Endothelial cell (in vitro differentiated cells): ENCODE results near the gene TENM4. TPM values are rescaled to one million over a fixed set of nuclear protein-coding genes. Genes with fewer than 3 reads are reported as not detected.
A peak's percentile ranks its signal among the peaks of the same experiment; 100 is the strongest.

Experiments used
- DNase-seq: peaks from one replicate; pipeline ENCODE4 v3.0.0; 2021; ENCODE audit warnings: low spot score
- H3K27ac Mint-ChIP-seq: one replicate; pipeline ENCODE4 v1.8.0; 2021; ENCODE audit warnings: mixed read lengths, inconsistent platforms; ENCODE audit not compliant: unreplicated experiment
- H3K27me3 Mint-ChIP-seq: one replicate; pipeline ENCODE4 v1.8.0; 2021; ENCODE audit warnings: mild to moderate bottlenecking, moderate library complexity, mixed read lengths, inconsistent platforms; ENCODE audit not compliant: unreplicated experiment
- H3K36me3 Mint-ChIP-seq: one replicate; pipeline ENCODE4 v1.8.0; 2021; ENCODE audit warnings: mild to moderate bottlenecking, low read depth, mixed read lengths, inconsistent platforms; ENCODE audit not compliant: unreplicated experiment
- H3K4me1 Mint-ChIP-seq: one replicate; pipeline ENCODE4 v1.8.0; 2021; ENCODE audit warnings: mild to moderate bottlenecking, mixed read lengths, inconsistent platforms; ENCODE audit not compliant: unreplicated experiment
- H3K4me3 Mint-ChIP-seq: one replicate; pipeline ENCODE4 v1.8.0; 2021; ENCODE audit warnings: mild to moderate bottlenecking, mixed read lengths, inconsistent platforms; ENCODE audit not compliant: unreplicated experiment
- H3K9me3 Mint-ChIP-seq: one replicate; pipeline ENCODE4 v1.8.0; 2021; ENCODE audit warnings: mixed read lengths, inconsistent platforms; ENCODE audit not compliant: unreplicated experiment
- total RNA-seq: library from RNA; stranded (reverse); fragmentation: NEBNext Ultra II Directional; extraction: Animal tissue kit (Norgen Biotek cat#: 25700); gene quantifications from one replicate; pipeline ENCODE4 v1.2.1, GENCODE V29; 2021; ENCODE audit not compliant: unreplicated experiment
- TF ChIP-seq, protein P1 (sequence below): fragments of 200-600 bp; sonication (generic); IDR thresholded peaks from one replicate; pipeline ENCODE4 v1.5.0; 2021; ENCODE audit warnings: antibody characterized with exemption; ENCODE audit not compliant: unreplicated experiment

The TENM4 gene
- total RNA-seq, 1 donor from 2014 or later, result 1.8 TPM

DNA sequence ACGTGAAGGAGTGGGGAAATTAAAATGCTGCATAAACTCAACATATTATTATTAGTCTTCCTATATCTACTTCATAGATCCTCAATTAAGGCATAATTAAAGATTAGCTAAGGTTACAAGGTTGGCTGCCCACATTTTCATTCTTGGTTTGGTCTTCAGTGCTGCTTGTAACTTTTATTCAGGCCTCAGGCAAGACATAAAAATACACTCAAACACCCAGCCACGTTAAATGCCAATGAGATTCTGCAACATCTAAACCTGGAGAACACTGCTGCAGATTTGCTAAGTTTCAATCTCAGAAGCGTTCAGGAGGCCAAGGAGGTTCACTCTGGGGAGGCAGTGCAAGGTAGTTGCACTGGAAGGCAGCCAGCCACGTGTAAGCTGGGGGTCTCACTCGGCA lies 507.5 kb downstream of the TENM4 start:
- H3K27me3 Mint-ChIP-seq, result no peaks in the 10 kb centered on the region
- peaks cover 9% of the 10 kb centered on the region for H3K4me1 Mint-ChIP-seq
- TF ChIP-seq, protein P1, sequence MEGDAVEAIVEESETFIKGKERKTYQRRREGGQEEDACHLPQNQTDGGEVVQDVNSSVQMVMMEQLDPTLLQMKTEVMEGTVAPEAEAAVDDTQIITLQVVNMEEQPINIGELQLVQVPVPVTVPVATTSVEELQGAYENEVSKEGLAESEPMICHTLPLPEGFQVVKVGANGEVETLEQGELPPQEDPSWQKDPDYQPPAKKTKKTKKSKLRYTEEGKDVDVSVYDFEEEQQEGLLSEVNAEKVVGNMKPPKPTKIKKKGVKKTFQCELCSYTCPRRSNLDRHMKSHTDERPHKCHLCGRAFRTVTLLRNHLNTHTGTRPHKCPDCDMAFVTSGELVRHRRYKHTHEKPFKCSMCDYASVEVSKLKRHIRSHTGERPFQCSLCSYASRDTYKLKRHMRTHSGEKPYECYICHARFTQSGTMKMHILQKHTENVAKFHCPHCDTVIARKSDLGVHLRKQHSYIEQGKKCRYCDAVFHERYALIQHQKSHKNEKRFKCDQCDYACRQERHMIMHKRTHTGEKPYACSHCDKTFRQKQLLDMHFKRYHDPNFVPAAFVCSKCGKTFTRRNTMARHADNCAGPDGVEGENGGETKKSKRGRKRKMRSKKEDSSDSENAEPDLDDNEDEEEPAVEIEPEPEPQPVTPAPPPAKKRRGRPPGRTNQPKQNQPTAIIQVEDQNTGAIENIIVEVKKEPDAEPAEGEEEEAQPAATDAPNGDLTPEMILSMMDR, result no peak
- no peak overlapping the region for H3K4me3 Mint-ChIP-seq
- H3K9me3 Mint-ChIP-seq, result no peaks in the 10 kb centered on the region
- H3K27ac Mint-ChIP-seq, result no peak overlapping the region
- H3K36me3 Mint-ChIP-seq, result no peaks in the 10 kb centered on the region
- no peak for DNase-seq

DNA sequence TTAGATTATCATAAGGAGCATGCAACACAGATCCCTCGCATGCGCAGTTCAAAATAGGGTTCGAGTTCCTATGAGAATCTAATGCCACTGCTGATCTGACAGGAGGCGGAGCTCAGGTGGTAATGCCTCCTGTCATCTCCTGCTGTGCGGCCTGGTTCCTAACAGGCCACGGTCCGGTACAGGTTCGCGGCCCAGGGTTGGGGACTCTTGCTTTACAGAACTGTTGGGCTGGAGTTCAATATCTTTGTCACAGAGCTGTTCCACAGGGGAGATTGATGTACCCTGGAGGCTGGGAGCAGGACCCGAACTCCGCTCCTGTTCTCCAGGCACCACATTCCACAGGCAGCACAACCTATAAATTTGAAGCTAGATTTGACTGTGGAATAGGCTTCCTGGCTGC lies 508.1 kb downstream of the TENM4 start:
- TF ChIP-seq, protein P1, result no peak
- no peaks in the 10 kb centered on the region for H3K27me3 Mint-ChIP-seq

DNA sequence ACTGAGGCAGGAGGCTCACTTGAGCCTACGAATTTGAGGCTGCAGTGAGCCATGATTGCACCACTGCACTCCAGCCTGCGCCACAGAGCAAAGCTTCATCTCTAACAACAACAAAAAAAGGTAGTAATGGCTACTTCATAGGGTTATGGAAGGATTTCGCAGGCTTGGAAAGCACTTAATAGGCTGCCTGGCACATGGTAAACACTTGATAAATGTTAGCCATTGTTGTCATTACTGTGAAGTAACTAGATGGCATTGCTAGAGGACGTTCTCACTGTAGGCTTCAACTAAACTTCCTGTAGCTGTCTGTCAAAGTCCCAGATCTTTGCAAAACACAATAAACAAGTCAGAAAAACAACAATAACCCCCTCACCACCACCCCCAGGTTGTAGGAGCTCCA lies 508.9 kb downstream of the TENM4 start:
- Mint-ChIP-seq H3K4me3 (no peak overlapping the region), H3K9me3 (no peaks in the 10 kb centered on the region), H3K4me1 (peaks cover 9% of the 10 kb centered on the region), H3K27me3 (no peaks in the 10 kb centered on the region), H3K27ac (peak overlapping the region; percentile 39), H3K36me3 (no peaks in the 10 kb centered on the region)
- TF ChIP-seq, protein P1, result no peak
- DNase-seq, result no peak

More for the DNA sequence above, 508.1 kb downstream of the TENM4 start:
- no peak for DNase-seq
- Mint-ChIP-seq H3K27ac (no peak overlapping the region), H3K36me3 (no peaks in the 10 kb centered on the region), H3K4me3 (no peak overlapping the region), H3K9me3 (no peaks in the 10 kb centered on the region), H3K4me1 (peaks cover 9% of the 10 kb centered on the region)

DNA sequence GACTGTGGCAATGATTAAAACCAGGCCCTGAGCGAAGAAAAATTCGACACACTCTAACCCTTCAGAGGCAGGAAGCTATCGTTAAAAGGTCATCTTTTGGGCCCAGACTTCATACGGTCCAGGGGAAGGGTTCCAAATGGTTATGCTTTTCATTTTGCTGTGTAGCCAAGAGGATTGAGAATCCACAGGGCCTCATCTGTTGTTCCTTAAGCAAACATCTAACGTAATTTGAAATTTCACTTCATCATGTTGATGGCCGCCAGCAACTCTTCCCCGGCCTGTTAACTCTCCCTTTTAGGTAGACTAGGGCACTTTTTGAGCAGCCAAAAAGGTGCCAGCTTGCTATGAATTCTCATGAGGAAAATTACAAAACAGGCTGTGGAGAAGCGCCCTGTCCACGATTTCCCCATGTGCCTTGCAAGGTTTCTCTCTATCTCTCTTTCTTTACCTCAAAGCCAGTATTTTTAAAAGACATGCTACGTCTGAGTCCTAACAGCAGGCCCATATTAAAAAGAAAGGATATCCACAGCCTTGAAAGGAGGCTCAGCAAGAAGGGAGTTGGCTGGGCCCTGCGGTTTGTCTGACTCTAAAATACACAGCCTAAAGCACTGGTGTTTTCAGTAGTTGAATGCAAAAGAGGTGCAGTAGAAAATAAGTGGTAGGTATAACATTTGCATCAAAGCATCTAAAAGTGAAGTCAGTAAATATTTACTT lies 509.9 kb downstream of the TENM4 start:
- no peak for DNase-seq
- Mint-ChIP-seq H3K4me3 (no peak overlapping the region), H3K4me1 (peaks cover 9% of the 10 kb centered on the region), H3K27ac (no peak overlapping the region), H3K36me3 (no peaks in the 10 kb centered on the region), H3K27me3 (no peaks in the 10 kb centered on the region), H3K9me3 (no peaks in the 10 kb centered on the region)
- TF ChIP-seq, protein P1, result no peak

DNA sequence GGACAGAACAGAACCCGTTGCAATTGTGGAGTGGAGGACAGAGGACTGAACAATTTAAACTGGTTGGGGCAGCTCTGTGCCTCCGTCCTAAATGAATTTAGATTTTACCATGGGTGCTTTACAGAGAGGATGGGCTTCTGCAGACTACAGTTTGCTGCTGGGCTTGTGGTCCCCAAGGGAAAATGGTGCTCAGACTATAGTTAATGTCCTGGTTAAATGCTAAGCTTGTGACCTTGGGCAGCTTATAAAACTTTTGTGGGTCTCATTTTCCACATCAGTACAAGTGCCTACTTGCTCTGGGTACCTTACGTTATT lies 511.0 kb downstream of the TENM4 start:
- H3K36me3 Mint-ChIP-seq, result no peaks in the 10 kb centered on the region
- TF ChIP-seq, protein P1, result no peak
- H3K9me3 Mint-ChIP-seq, result no peaks in the 10 kb centered on the region
- peaks cover 9% of the 10 kb centered on the region for H3K4me1 Mint-ChIP-seq
- no peak for DNase-seq
- no peaks in the 10 kb centered on the region for H3K27me3 Mint-ChIP-seq
- no peak overlapping the region for H3K27ac Mint-ChIP-seq
- H3K4me3 Mint-ChIP-seq, result no peak overlapping the region
